Measurements from ENCODE around the gene C1orf56. TPM values are rescaled to one million over a fixed set of nuclear protein-coding genes. Genes with fewer than 3 reads are reported as not detected.

Gene C1orf56
- total and polyA plus RNA-seq, 2 donors (not counting 1 experiment from before 2014, with no cell fraction given), result 1.5 to 3.5 TPM

- H3K79me2 ChIP-seq (ENCODE audit: control insufficient read depth, insufficient read depth, low read length), result peaks cover 3% of the 10 kb centered on the region
- H3K4me3 ChIP-seq (replicated peaks in 1 of 4; ENCODE audit: control extremely low read depth in 1 of 4, insufficient read depth in 1 of 4, low read depth in 3 of 4, low read length in 4 of 4), result no peak overlapping the region
- DNase-seq (ENCODE audit: low read depth in 2 of 2), result no peak
- H3K27ac ChIP-seq (ENCODE audit: insufficient read depth, low read length), result no peak overlapping the region
- H3K4me2 ChIP-seq (ENCODE audit: extremely low read depth, insufficient read depth, low read length), result no peak overlapping the region
- H2AFZ ChIP-seq (ENCODE audit: low read length), result no peak overlapping the region
- TF ChIP-seq CTCF (conservative IDR thresholded peaks at IDR 0.05 in 1 of 2, IDR thresholded peaks at IDR 0.05 in 1 of 2; ENCODE audit: low read depth in 1 of 2, low read length in 2 of 2), result no peak
- TF ChIP-seq EZH2 (IDR thresholded peaks at IDR 0.05; ENCODE audit: low read length, missing control alignments), result no peak
- peaks cover 5% of the 10 kb centered on the region for H3K4me1 ChIP-seq (ENCODE audit: control insufficient read depth, extremely low read depth, insufficient read depth, low read length)
- H3K9me3 ChIP-seq (ENCODE audit: control insufficient read depth, insufficient read depth, low read depth, low read length), result no peaks in the 10 kb centered on the region
- H3K9ac ChIP-seq (ENCODE audit: insufficient read depth, low read length), result no peak overlapping the region
- no peaks in the 10 kb centered on the region for H4K20me1 ChIP-seq (ENCODE audit: control insufficient read depth, extremely low read depth, insufficient read depth, low read length)
- H3K36me3 ChIP-seq (ENCODE audit: control insufficient read depth, insufficient read depth, low read length), result peaks cover 3% of the 10 kb centered on the region
- no peaks in the 10 kb centered on the region for H3K27me3 ChIP-seq (ENCODE audit: control insufficient read depth, insufficient read depth, low read length)
Measured at GRCh38 chr1:151002051-151002450, 45.5 kb upstream of the C1orf56 start.

- no peaks in the 10 kb centered on the region for H4K20me1 ChIP-seq (ENCODE audit: control insufficient read depth, extremely low read depth, insufficient read depth, low read length)
- H3K4me1 ChIP-seq (ENCODE audit: control insufficient read depth, extremely low read depth, insufficient read depth, low read length), result peaks cover 10% of the 10 kb centered on the region
- no peak overlapping the region for H3K9ac ChIP-seq (ENCODE audit: insufficient read depth, low read length)
- H3K27me3 ChIP-seq (ENCODE audit: control insufficient read depth, insufficient read depth, low read length), result no peaks in the 10 kb centered on the region
- no peak for DNase-seq (ENCODE audit: low read depth in 2 of 2)
- H3K36me3 ChIP-seq (ENCODE audit: control insufficient read depth, insufficient read depth, low read length), result peaks cover 3% of the 10 kb centered on the region
- no peak overlapping the region for H3K4me2 ChIP-seq (ENCODE audit: extremely low read depth, insufficient read depth, low read length)
- H3K4me3 ChIP-seq (replicated peaks in 1 of 4; ENCODE audit: control extremely low read depth in 1 of 4, insufficient read depth in 1 of 4, low read depth in 3 of 4, low read length in 4 of 4), result no peak overlapping the region
- H3K27ac ChIP-seq (ENCODE audit: insufficient read depth, low read length), result no peak overlapping the region
- TF ChIP-seq CTCF (conservative IDR thresholded peaks at IDR 0.05 in 1 of 2, IDR thresholded peaks at IDR 0.05 in 1 of 2; ENCODE audit: low read depth in 1 of 2, low read length in 2 of 2), result no peak
- TF ChIP-seq EZH2 (IDR thresholded peaks at IDR 0.05; ENCODE audit: low read length, missing control alignments), result no peak
- no peaks in the 10 kb centered on the region for H3K9me3 ChIP-seq (ENCODE audit: control insufficient read depth, insufficient read depth, low read depth, low read length)
- H2AFZ ChIP-seq (ENCODE audit: low read length), result no peak overlapping the region
- peaks cover 3% of the 10 kb centered on the region for H3K79me2 ChIP-seq (ENCODE audit: control insufficient read depth, insufficient read depth, low read length)
Measured at GRCh38 chr1:151002611-151003010, 44.9 kb upstream of the C1orf56 start.

GRCh38 chr1:151003180-151003579 is 44.4 kb upstream of the C1orf56 start:
- Histone ChIP-seq H3K27ac (ENCODE audit: insufficient read depth, low read length) (no peak overlapping the region), H3K4me3 (replicated peaks in 1 of 4; ENCODE audit: control extremely low read depth in 1 of 4, insufficient read depth in 1 of 4, low read depth in 3 of 4, low read length in 4 of 4) (peak overlapping the region in 1 of 4 experiments; percentile 15), H3K9me3 (ENCODE audit: control insufficient read depth, insufficient read depth, low read depth, low read length) (no peaks in the 10 kb centered on the region), H3K79me2 (ENCODE audit: control insufficient read depth, insufficient read depth, low read length) (peaks cover 3% of the 10 kb centered on the region), H3K4me1 (ENCODE audit: control insufficient read depth, extremely low read depth, insufficient read depth, low read length) (peaks cover 12% of the 10 kb centered on the region), H2AFZ (ENCODE audit: low read length) (no peak overlapping the region), H3K4me2 (ENCODE audit: extremely low read depth, insufficient read depth, low read length) (no peak overlapping the region), H3K9ac (ENCODE audit: insufficient read depth, low read length) (no peak overlapping the region), H3K36me3 (ENCODE audit: control insufficient read depth, insufficient read depth, low read length) (peaks cover 3% of the 10 kb centered on the region), H4K20me1 (ENCODE audit: control insufficient read depth, extremely low read depth, insufficient read depth, low read length) (no peaks in the 10 kb centered on the region), H3K27me3 (ENCODE audit: control insufficient read depth, insufficient read depth, low read length) (no peaks in the 10 kb centered on the region)
- no peak for DNase-seq (ENCODE audit: low read depth in 2 of 2)
- TF ChIP-seq CTCF (conservative IDR thresholded peaks at IDR 0.05 in 1 of 2, IDR thresholded peaks at IDR 0.05 in 1 of 2; ENCODE audit: low read depth in 1 of 2, low read length in 2 of 2) (no peak), EZH2 (IDR thresholded peaks at IDR 0.05; ENCODE audit: low read length, missing control alignments) (no peak)

All from fibroblast of lung (primary cell).